ENCODE measurements around the gene COL4A4. TPM values are rescaled to one million over a fixed set of nuclear protein-coding genes. Genes with fewer than 3 reads are reported as not detected.

Gene COL4A4
- total and polyA plus RNA-seq, 2 of the 13 experiments (the other 11 are each of a cell fraction or from before 2014, with no cell fraction given): not detected

DNA sequence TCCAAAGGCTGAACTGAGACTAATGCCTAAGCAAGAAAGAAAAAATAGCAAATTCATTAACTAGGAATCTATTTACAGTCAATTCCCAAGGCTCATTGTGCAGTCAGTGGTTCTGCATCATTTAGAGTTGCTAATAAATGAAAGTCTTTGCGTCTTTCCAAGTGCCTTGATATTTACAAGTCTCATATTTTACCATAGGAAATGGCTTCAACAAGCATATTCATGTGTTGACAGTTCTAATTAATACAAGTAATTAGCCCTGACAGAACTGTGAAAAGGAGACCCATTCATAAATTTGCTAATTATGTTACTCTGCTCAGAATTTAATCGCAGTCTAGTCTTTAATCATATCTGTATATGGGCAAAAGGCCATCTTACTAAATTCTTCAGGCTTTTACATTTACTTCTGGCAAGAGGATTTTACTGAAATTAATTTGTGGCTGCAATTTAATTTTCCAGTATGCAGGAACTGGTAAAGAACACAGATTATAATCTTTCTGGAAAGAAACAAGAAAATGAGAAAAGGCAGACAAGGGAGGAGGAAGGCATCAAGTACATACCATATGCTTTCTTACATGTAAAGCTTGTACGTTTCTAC is 201.7 kb downstream of the COL4A4 start:
- 75% methylated on average over 3 of the region's 3 CpGs for WGBS (ENCODE audit: low lambda C conversion rate)

DNA sequence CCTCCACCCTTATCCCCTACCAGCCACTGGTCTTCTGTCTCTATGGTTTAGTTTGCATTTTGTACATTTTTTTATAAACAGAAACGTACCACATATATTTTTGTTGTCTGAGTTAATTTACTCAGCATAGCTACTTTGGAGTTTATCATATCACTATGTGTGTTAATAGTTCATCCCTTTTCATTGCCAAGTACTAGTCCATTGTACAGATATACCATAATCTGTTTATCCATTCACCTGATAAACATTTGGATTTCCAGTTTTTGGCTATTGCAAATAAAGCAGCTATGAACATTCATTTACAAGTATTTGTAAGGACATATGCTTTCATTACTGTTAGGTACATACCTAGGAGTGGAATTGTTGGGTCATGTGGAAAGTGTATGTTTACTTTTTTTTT is 204.6 kb downstream of the COL4A4 start:
- Histone ChIP-seq H3K27ac (ENCODE audit: extremely low read length, insufficient read depth, low read length) (no peak overlapping the region), H4K20me1 (ENCODE audit: insufficient read depth, low read length) (no peaks in the 10 kb centered on the region), H2AFZ (ENCODE audit: low read length) (no peak overlapping the region), H3K79me2 (ENCODE audit: insufficient read depth, low read length) (no peaks in the 10 kb centered on the region), H3K9me3 (ENCODE audit: low read length) (no peaks in the 10 kb centered on the region), H3K4me2 (ENCODE audit: low read depth, low read length) (no peak overlapping the region), H3K4me1 (ENCODE audit: insufficient read depth, low read length) (peaks cover 12% of the 10 kb centered on the region), H3K27me3 (ENCODE audit: control insufficient read depth in 1 of 2, insufficient read depth in 2 of 2, low read length in 2 of 2) (no peaks in the 10 kb centered on the region), H3K36me3 (replicated peaks in 1 of 2; ENCODE audit: control insufficient read depth in 1 of 2, insufficient read depth in 2 of 2, low read length in 2 of 2) (no peaks in the 10 kb centered on the region), H3K9ac (ENCODE audit: insufficient read depth, low read depth, low read length) (no peak overlapping the region), H3K4me3 (replicated peaks in 1 of 3; ENCODE audit: insufficient read depth in 1 of 3, low read depth in 2 of 3, low read length in 3 of 3) (no peak overlapping the region)
- WGBS (ENCODE audit: low lambda C conversion rate): 48% methylated on average over 1 of the region's 1 CpG
- intact Hi-C loops (cut with micrococcal nuclease; ENCODE audit: unreplicated experiment) (no loop called here), in situ Hi-C loops (cut with HindIII; ENCODE audit: extremely low pct_ligation_motif_present, low pct_unique_long_range_greater_than_20kb) (no loop called here)
- ChIA-PET CTCF (ENCODE audit: low intra/inter-chr PET ratio, low total read pairs) (no interaction called here), POLR2A (no interaction called here)
- BruUV-seq (replicated peaks): no TSS peak
- ATAC-seq (no peak), DNase-seq (ENCODE audit: low spot score) (no peak), FAIRE-seq (no peak)
- TF ChIP-seq, protein P1, sequence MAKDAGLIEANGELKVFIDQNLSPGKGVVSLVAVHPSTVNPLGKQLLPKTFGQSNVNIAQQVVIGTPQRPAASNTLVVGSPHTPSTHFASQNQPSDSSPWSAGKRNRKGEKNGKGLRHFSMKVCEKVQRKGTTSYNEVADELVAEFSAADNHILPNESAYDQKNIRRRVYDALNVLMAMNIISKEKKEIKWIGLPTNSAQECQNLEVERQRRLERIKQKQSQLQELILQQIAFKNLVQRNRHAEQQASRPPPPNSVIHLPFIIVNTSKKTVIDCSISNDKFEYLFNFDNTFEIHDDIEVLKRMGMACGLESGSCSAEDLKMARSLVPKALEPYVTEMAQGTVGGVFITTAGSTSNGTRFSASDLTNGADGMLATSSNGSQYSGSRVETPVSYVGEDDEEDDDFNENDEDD (CRISPR knock-in tag; IDR thresholded peaks at IDR 0.05; ENCODE audit: borderline replicate concordance): no peak
- no peak for TF ChIP-seq ZNF235 (CRISPR knock-in tag; IDR thresholded peaks at IDR 0.05; ENCODE audit: borderline replicate concordance)
- TF ChIP-seq, protein P2, sequence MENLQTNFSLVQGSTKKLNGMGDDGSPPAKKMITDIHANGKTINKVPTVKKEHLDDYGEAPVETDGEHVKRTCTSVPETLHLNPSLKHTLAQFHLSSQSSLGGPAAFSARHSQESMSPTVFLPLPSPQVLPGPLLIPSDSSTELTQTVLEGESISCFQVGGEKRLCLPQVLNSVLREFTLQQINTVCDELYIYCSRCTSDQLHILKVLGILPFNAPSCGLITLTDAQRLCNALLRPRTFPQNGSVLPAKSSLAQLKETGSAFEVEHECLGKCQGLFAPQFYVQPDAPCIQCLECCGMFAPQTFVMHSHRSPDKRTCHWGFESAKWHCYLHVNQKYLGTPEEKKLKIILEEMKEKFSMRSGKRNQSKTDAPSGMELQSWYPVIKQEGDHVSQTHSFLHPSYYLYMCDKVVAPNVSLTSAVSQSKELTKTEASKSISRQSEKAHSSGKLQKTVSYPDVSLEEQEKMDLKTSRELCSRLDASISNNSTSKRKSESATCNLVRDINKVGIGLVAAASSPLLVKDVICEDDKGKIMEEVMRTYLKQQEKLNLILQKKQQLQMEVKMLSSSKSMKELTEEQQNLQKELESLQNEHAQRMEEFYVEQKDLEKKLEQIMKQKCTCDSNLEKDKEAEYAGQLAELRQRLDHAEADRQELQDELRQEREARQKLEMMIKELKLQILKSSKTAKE (CRISPR knock-in tag; IDR thresholded peaks at IDR 0.05; ENCODE audit: borderline replicate concordance): no peak
- TF ChIP-seq, protein P3, sequence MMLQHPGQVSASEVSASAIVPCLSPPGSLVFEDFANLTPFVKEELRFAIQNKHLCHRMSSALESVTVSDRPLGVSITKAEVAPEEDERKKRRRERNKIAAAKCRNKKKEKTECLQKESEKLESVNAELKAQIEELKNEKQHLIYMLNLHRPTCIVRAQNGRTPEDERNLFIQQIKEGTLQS (CRISPR knock-in tag; IDR thresholded peaks at IDR 0.05): no peak
- TF ChIP-seq ZNF546 (CRISPR knock-in tag; conservative IDR thresholded peaks at IDR 0.05): no peak
- no peak for TF ChIP-seq SALL2 (CRISPR knock-in tag; IDR thresholded peaks at IDR 0.05)

More for the DNA sequence above, 201.7 kb downstream of the COL4A4 start:
- Histone ChIP-seq H2AFZ (ENCODE audit: low read length) (no peak overlapping the region), H3K27ac (ENCODE audit: extremely low read length, insufficient read depth, low read length) (no peak overlapping the region), H3K79me2 (ENCODE audit: insufficient read depth, low read length) (no peaks in the 10 kb centered on the region), H3K9me3 (ENCODE audit: low read length) (no peaks in the 10 kb centered on the region), H3K4me3 (replicated peaks in 1 of 3; ENCODE audit: insufficient read depth in 1 of 3, low read depth in 2 of 3, low read length in 3 of 3) (no peak overlapping the region), H3K9ac (ENCODE audit: insufficient read depth, low read depth, low read length) (no peak overlapping the region), H3K27me3 (ENCODE audit: control insufficient read depth in 1 of 2, insufficient read depth in 2 of 2, low read length in 2 of 2) (no peaks in the 10 kb centered on the region), H4K20me1 (ENCODE audit: insufficient read depth, low read length) (no peaks in the 10 kb centered on the region), H3K36me3 (replicated peaks in 1 of 2; ENCODE audit: control insufficient read depth in 1 of 2, insufficient read depth in 2 of 2, low read length in 2 of 2) (no peaks in the 10 kb centered on the region), H3K4me1 (ENCODE audit: insufficient read depth, low read length) (no peaks in the 10 kb centered on the region), H3K4me2 (ENCODE audit: low read depth, low read length) (no peak overlapping the region)
- ChIA-PET CTCF (ENCODE audit: low intra/inter-chr PET ratio, low total read pairs) (no interaction called here), POLR2A (no interaction called here)
- ATAC-seq (no peak), DNase-seq (ENCODE audit: low spot score) (no peak), FAIRE-seq (no peak)
- intact Hi-C loops (cut with micrococcal nuclease; ENCODE audit: unreplicated experiment): no loop called here
- in situ Hi-C loops (cut with HindIII; ENCODE audit: extremely low pct_ligation_motif_present, low pct_unique_long_range_greater_than_20kb): no loop called here
- no peak for TF ChIP-seq PHF20 (CRISPR knock-in tag; IDR thresholded peaks at IDR 0.05)
- no peak for TF ChIP-seq MAZ (IDR thresholded peaks at IDR 0.05; ENCODE audit: borderline replicate concordance, low read depth, low read length)
- no peak for TF ChIP-seq MAZ (CRISPR knock-in tag; IDR thresholded peaks at IDR 0.05; ENCODE audit: low read depth)
- TF ChIP-seq, protein P4, sequence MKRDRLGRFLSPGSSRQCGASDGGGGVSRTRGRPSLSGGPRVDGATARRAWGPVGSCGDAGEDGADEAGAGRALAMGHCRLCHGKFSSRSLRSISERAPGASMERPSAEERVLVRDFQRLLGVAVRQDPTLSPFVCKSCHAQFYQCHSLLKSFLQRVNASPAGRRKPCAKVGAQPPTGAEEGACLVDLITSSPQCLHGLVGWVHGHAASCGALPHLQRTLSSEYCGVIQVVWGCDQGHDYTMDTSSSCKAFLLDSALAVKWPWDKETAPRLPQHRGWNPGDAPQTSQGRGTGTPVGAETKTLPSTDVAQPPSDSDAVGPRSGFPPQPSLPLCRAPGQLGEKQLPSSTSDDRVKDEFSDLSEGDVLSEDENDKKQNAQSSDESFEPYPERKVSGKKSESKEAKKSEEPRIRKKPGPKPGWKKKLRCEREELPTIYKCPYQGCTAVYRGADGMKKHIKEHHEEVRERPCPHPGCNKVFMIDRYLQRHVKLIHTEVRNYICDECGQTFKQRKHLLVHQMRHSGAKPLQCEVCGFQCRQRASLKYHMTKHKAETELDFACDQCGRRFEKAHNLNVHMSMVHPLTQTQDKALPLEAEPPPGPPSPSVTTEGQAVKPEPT (CRISPR knock-in tag; IDR thresholded peaks at IDR 0.05; ENCODE audit: low read depth): no peak
- TF ChIP-seq ZFAT (CRISPR knock-in tag; conservative IDR thresholded peaks at IDR 0.05): no peak
- TF ChIP-seq, protein P5, sequence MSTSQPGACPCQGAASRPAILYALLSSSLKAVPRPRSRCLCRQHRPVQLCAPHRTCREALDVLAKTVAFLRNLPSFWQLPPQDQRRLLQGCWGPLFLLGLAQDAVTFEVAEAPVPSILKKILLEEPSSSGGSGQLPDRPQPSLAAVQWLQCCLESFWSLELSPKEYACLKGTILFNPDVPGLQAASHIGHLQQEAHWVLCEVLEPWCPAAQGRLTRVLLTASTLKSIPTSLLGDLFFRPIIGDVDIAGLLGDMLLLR (CRISPR knock-in tag; IDR thresholded peaks at IDR 0.05): no peak
- TF ChIP-seq ZBTB42 (CRISPR knock-in tag; IDR thresholded peaks at IDR 0.05): no peak
- TF ChIP-seq CENPT (CRISPR knock-in tag; IDR thresholded peaks at IDR 0.05; ENCODE audit: low read depth): no peak
- no TSS peak for BruUV-seq (replicated peaks)

Data from HepG2 (cell line).